Ammon's horn (tissue), 1 donor: ENCODE measurements around the gene TRIM4.
"Not testable (repeated sequence)": the region's sequence is repeated elsewhere in the genome, so short reads cannot be mapped to it uniquely, and the experiment has no call there.

Experiments used
- DNase-seq: peaks from one replicate; pipeline ENCODE4 v3.0.0-alpha.2; 2016; ENCODE audit warnings: low spot score

TRIM4 gene

GRCh38 chr7:99919814-99920112, 433 bp upstream of the TRIM4 start:
- DNase-seq = no peak

DNA sequence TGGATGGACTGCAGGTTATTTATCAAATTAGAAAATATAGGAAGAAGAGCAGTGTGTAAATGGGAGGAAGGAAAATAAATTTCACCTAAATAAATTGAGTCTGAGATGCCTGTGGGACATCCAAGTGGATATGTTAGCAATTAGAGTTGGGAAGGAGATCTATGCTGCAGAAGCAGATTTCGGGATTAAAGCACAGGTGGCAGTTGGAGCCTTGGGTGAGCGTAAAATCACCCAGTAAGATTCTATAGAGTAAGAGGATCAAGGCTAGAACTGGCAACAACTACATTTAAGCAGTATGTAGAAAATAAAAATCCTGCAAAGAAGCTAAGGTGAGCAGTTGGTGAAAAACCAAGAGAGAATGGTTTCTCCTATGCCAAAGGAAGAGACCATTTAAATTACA, 8.4 kb downstream of the TRIM4 start:
- no peak for DNase-seq

DNA sequence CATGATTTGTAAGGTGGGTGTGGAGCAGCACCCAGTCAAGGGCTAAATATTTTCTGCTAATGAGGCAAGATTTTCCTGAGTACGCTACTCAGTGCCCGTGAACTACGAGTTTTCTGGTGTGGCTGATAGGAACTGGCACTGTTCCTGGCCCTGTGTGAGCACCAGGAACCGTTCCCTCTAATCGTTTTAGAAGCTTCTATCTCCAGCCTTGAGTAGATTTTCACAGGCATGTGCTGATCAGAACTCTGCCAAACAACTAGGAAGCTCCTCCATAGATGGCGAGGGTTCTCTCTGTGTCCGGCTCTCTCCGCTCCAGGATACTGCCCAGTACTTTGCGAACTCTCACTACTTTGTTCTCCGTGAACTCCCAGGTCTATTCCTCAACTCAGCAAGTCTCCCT, 17.7 kb downstream of the TRIM4 start:
- DNase-seq = no peak

DNA sequence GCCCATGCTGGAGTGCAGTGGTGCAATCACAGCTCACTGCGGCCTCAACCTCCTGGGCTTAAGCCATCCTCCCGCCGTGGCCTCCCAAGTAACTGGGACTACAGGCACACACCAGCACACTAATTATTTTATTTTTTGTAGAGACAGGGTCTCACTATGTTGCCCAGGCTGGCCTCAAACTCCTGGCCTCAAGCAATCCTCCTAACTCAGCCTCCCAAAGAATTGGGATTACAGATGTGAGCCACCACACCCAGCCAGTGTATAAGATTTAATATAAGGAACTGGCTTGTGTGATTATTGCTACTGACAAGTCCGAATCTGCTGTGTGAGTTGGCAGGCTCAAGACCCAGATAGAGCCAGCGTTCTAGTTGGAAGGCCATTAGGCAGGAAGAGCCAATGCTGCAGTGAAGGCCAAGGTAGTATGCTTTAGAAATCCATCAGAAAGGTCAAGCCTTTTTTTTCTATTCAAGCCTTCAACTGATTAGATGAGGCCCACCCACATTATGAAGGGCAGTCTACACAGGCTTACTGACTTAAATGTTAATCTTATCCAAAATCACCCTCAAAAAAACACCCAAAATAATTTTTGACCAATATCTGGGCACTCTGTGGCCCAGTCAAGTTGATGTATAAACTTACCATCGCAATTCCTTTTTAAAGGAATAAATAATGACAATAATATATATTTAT, 19.4 kb downstream of the TRIM4 start:
- DNase-seq = no peak

DNA sequence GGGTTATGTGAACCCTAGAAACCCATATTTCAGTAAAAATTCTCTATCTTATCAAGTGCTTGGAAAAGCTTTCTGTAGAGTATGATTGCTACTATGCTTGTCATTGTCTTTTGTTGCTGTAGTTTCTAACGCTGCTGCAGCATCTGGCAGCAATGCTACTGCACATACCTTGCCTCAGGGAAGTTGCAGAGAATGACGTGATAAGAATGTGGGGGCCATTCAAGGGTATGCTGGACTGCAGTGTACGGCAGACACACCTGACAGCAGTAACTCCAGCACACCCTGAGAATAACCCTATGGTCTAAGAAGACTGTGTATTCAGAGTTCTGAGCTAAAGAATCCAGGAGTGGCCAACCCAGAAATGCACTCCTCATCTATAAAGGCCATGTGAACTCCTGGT, 20.5 kb downstream of the TRIM4 start:
- DNase-seq = no peak

GRCh38 chr7:99898023-99898357, 21.3 kb downstream of the TRIM4 start:
- no peak for DNase-seq

GRCh38 chr7:99897322-99898022, 21.9 kb downstream of the TRIM4 start:
- DNase-seq = no peak

DNA sequence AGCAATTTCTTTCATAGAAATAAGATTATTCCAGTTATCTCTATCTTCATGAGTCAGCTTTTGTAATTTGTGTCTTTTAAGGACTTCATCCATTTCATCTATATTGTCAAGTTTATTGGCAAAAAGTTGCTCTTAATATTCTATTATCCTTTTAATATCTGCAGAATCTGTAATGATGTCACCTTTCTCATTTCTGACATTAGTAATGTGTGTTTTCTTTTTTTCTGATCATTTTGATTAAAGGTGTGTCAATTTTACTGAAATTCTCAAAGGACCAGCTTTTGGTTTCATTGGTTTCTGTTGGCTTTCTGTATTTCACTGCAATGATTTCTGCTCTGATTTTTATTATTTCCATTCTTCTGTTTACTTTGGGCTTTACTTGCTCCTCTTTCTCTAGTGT, 24.6 kb downstream of the TRIM4 start:
- no peak for DNase-seq

DNA sequence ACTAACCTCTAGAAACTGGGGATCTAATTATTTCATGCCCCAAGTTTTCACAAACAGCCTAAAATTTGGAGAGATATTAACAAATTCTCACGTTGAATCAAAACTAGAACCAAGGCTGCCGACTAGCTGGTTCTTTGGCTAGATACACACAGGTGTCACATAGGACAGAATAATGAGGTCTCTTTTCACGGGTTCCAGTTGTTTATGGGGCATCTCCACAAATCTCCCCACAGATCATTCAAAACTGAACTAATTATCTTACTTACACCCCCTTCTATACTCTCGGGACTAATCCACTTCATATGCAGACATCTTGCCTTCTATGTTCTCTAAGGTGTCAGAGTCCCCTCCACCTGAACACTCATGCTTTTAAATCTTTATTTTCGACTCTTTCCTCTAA, 26.1 kb downstream of the TRIM4 start:
- DNase-seq = no peak

DNA sequence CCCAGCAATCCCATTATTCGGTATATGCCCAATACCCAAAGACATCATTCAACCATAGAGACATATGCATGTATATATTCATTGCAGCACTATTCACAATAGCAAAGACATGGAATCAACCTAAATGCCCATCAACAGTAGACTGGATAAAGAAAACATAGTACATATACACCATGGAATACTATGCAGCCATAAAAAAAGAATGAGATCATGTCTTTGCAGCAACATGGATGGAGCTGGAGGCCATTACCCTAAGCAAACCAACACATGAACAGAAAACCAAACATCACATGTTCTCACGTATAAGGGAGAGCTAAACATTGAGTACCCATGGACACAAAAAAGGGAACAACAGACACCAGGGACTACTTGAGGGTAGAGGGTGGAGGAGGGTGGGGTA, 29.0 kb downstream of the TRIM4 start:
- DNase-seq = not testable (repeated sequence)

GRCh38 chr7:99888366-99888765, 31.0 kb downstream of the TRIM4 start:
- not testable (repeated sequence) for DNase-seq

DNA sequence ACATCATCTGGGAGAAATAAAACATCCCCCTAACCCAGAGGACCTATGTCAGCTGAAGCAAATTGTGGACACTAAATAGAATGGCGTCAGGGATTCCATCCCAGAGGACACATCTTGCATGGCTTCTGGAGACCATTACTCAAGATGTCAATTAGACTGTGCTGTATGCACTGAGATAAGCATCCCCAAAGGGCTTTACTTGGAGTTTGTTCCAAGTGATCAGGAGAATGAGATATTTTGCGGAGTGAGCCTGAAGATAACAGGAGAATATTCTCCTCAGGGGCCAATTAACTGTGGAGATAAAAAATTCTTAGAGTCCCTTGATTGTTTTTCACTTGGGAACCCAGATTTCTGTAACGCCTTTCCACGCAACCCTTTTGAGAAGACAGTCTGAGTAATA, 38.0 kb downstream of the TRIM4 start:
- DNase-seq = no peak

DNA sequence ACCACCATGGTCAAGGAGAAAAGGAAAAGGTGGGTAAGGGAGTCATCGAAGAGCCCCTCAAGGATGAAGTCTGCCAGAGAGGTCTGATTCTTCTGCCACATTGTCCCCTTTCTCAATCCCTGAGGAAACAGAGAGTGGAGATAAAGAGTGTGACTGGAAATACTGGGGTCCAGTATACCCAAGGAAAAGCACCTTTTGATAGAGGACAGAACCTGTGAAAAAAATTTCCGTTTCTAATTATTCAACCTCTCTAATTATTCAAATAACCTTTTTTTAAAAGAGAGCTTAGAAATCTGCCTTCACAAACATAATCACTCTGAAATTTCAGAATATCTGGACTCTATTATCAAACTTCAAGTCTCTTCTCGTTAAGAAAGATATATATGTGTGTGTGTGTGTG, 42.4 kb downstream of the TRIM4 start, which contains the start of gene OR2AE1:
OR2AE1 (minus strand) TSS at position 101 of the 400 bp plus-strand sequence; CDS start at position 101, 0 bp downstream.
- no peak for DNase-seq

GRCh38 chr7:99876491-99876890, 42.8 kb downstream of the TRIM4 start:
- no peak for DNase-seq

DNA sequence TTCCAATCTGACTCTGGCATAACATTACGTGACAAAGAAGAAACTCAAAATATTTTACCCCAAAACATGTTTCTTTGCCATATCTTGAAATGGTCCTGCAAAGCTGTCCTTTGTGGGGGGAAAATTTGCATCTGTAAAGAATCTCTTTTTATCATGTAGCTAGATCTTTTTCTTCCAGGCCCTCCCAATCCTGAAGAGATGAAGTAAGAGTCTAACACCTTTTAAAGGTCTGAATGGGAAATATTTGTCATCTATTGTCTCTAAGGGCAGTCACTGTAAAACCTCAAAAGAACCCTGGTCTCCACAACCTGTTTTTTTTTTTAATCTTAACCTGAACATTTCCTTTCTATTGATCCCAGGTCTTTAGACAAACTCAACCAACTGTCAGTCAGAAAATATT, 51.1 kb downstream of the TRIM4 start:
- no peak for DNase-seq

- DNase-seq = not testable (repeated sequence)
Measured at GRCh38 chr7:99867477-99867876, 51.9 kb downstream of the TRIM4 start.

DNA sequence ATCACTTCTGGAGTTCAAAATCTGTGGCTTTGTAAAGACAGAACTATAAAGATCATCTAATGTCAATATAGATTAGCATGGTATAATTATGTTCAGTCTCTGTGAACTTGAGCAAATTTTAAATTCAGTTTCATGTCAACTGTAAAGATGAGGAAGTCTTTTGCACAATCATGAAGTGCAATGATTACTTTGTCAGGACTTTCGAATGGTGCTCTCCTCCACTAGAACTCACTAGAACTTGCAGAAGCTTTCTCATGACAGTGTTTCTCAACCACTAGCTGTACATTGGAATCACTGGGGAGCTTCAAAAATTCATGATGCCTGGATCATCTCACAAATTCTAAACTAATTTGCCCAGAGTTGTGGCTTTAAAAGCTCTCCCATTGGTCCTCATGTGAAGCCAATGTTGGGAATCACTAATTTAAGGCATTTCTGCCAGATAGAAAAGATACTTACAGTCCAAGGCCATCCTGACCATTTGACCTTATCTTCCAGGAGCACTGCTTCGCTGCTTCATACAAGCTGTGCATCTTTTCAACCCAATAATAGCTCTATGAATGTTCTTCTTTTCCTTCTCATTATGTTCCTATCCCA, 55.4 kb downstream of the TRIM4 start:
- no peak for DNase-seq

DNA sequence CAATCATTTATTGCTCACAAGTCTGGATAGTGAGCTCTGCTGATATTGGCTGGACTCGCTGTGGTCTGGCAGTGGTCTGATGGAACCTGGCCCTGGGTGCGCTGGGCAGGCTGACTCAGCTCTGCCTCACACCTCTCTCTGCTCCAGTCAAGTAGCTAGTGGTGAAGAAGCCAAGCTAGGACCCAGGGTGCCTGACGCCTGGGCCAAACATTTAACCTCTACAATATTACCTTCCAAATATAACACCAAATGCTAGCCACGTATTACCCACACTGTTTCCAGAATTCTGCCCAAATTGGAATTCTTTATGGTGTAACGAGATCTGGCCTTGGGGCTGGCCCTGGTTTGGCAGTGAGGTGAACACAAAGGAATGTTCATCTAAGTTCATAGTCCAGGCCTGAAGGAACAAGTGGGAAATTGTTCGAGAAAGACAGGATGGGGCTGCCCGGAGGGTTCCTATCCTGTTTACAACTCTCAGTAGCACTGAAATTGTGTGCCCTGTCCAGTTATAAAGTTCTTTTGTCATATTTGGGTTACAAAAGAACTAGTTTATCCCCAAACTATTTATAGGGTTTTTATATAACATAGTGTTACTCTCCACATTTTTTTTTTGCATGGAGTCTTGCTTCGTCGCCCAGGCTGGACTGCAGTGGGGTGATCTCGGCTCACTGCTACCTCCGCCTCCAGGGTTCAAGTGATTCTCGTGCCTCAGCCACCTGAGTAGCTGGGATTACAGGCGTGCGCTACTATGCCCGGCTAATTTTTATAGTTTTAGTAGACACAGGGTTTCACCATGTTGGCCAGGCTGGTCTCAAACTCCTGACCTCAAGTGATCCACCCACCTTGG, 58.8 kb downstream of the TRIM4 start:
- no peak for DNase-seq

DNA sequence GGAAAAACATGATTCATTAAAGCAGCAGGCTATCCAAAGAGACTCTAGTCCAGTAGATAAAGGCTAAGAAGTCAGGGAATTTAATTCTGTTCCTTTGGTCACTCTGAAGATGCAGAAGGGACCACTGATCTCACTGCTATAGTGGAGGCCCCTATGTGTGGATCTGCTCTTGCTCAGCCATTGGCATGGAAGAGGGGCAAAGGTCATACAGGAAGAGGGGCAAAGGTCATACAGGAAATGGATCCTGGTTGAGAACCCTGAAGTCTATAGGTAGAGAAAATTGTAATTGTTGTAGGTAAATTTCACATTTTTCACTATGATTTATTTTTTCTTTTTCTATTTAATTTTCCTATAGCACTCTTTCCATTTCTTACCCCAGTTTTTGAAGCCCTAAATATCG, 64.1 kb downstream of the TRIM4 start:
- DNase-seq = no peak

- no peak for DNase-seq
Measured at GRCh38 chr7:99848420-99849216, 70.7 kb downstream of the TRIM4 start.

DNA sequence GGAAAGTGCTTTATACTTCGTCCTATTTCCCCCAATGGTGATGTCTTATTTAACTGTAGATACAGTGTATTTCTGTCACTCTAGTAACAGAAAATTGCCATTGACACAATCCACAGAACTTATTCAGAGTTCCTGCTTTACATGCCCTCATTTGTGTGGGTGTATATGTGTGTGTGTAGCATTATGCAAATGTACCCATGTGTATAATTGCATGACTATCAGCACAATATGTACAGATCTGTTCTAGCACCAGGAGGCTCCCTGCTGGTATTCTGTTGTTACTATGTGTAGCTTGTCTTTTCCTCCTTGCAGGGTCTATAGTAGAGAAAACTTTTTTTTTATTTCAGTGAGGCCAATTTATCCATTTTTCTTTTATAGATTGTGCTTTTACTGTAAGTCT, 75.0 kb downstream of the TRIM4 start:
- DNase-seq = peak; percentile 11

DNA sequence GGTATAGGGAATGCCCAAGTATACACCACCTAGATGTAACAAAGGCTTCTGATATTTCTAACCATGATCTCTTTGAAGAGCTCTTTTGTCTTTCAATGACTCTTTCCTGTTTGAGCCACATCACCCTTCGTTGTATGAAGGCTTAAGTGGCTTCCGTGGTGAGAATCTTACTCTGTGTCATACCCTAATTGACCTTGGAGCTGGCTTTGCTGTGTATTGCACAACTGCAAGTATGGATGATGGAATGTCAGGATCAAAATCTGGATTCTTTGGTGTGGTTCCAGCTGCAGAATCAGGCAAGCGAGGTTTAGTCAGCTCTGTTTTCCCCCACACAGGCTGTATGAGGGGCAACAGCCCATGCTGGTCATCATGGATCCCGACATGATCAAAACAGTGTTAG, 75.5 kb downstream of the TRIM4 start:
- no peak for DNase-seq
